Stomach (tissue), 9 donors: Measurements from ENCODE around the gene SLC25A1. TPM values are rescaled to one million over a fixed set of nuclear protein-coding genes. Genes with fewer than 3 reads are reported as not detected.

Experiments
- DNase-seq, 2 donors: peaks; one replicate each; pipeline versions ENCODE4 v3.0.0 to v3.0.0-alpha.2; 2013 to 2019
- H3K27ac ChIP-seq, 5 donors: fragments of 200-600 bp in 4 of 5; sonication (generic) in 4 of 5; one replicate each; pipeline ENCODE4 v1.5.1; 2013 to 2019; ENCODE audit warnings: mild to moderate bottlenecking in 1 of 5, moderate library complexity in 1 of 5
- H3K27me3 ChIP-seq, 3 donors: fragments of 200-600 bp; sonication (generic); one replicate each; pipeline ENCODE4 v1.5.1; 2017 to 2019; ENCODE audit warnings: mixed run types in 1 of 3
- H3K36me3 ChIP-seq, 4 donors: fragments of 200-600 bp; sonication (generic); 1 replicate in 3 of 4; 2 replicates in 1 of 4; pipeline ENCODE4 v1.5.1; 2016 to 2019
- H3K4me1 ChIP-seq, 4 donors: fragments of 200-600 bp; sonication (generic); one replicate each; pipeline ENCODE4 v1.5.1; 2016 to 2019
- H3K4me3 ChIP-seq, 4 donors: fragments of 200-600 bp; sonication (generic) in 3 of 4; one replicate each; pipeline ENCODE4 v1.5.1; 2016 to 2019; ENCODE audit warnings: mild to moderate bottlenecking in 1 of 4
- H3K9me3 ChIP-seq, 4 donors: fragments of 200-600 bp; sonication (generic); one replicate each; pipeline ENCODE4 v1.5.1; 2016 to 2019
- CTCF ChIP-seq, 7 experiments: fragments of 450-650 bp in 4 of 7; fragments of 200-600 bp in 3 of 7; sonication (generic) in 3 of 7; IDR thresholded peaks; one replicate each; pipeline ENCODE4 v1.5.1; 2016 to 2019; ENCODE audit warnings: antibody characterized with exemption in 7 of 7, control low read depth in 2 of 7, mild to moderate bottlenecking in 1 of 7
- EP300 ChIP-seq: sonication (generic); formaldehyde crosslinking; IDR thresholded peaks from one replicate; pipeline ENCODE4 v1.6.1; 2017; ENCODE audit warnings: antibody characterized with exemption
- POLR2A ChIP-seq, 4 donors: fragments of 450-650 bp; IDR thresholded peaks; one replicate each; pipeline ENCODE4 v1.6.1; 2016; ENCODE audit warnings: antibody characterized with exemption in 4 of 4, control low read depth in 2 of 4, mild to moderate bottlenecking in 1 of 4, moderate library complexity in 1 of 4
- POLR2AphosphoS5 ChIP-seq, 3 donors: sonication (generic); formaldehyde crosslinking; IDR thresholded peaks; one replicate each; pipeline ENCODE4 v1.6.1; 2016; ENCODE audit warnings: antibody characterized with exemption in 3 of 3
- WGBS, 5 donors: extraction: QIAGEN DNeasy Blood & Tissue Kit in 3 of 5; methylation state at CpG; one replicate each; pipeline versions ENCODE4 v1.1.5 to v1.1.7; 2013 to 2018; 5-methylcytosine and 5-hydroxymethylcytosine counted together
- intact Hi-C: fragments of 100-400 bp; cut with DNase I; formaldehyde crosslinking; loops from one replicate; pipeline ENCODE4 v1.15.1; 2023; ENCODE audit warnings: low total_unique reads
- polyA plus RNA-seq, 3 donors: library from polyadenylated mRNA; stranded (reverse); fragments of 200-250 nt; gene quantifications; one replicate each; pipeline ENCODE4 v1.2.3, GENCODE V29; 2013
- total RNA-seq, 5 donors: library from RNA; depleted of rRNA; stranded (reverse); fragments of >200 nt; gene quantifications; one replicate each; pipeline versions ENCODE4 v1.1.0 to v1.2.3, GENCODE V29; 2014 to 2016
- donor health status: healthy with polysubstance abuse.
- donor health status: Bipolar disorder and iron deficiency.
- donor health status: healthy.

The SLC25A1 gene
- total and polyA plus RNA-seq, 8 donors, result 1.2 to 165 (median 54.3) TPM

GRCh38 chr22:19152942-19153883 lies 25.3 kb downstream of the SLC25A1 start:
- H3K27me3 ChIP-seq, result peaks cover 26 to 86% (median 41%) of the 10 kb centered on the region in 3 donors

GRCh38 chr22:19151329-19152191 lies 27.0 kb downstream of the SLC25A1 start:
- intact Hi-C loops, result no loop called here
- H3K4me3 ChIP-seq, result no peak overlapping the region
- H3K27me3 ChIP-seq, result peaks cover 26 to 93% (median 53%) of the 10 kb centered on the region in 3 donors
- H3K36me3 ChIP-seq, result no peaks in the 10 kb centered on the region
- H3K4me1 ChIP-seq, result peaks cover 0 to 22% (median 15%) of the 10 kb centered on the region in 4 donors
- H3K9me3 ChIP-seq, result peaks cover 0 to 4% (median 0%) of the 10 kb centered on the region in 4 donors
- H3K27ac ChIP-seq, result no peak overlapping the region
- no peak for DNase-seq
- TF ChIP-seq POLR2A (IDR thresholded peaks at IDR 0.05), result no peak
- no peak for TF ChIP-seq EP300
- TF ChIP-seq POLR2AphosphoS5 (IDR thresholded peaks at IDR 0.05), result no peak
- TF ChIP-seq CTCF (IDR thresholded peaks at IDR 0.05), result no peak
- 50 to 53% (median 51%) methylated on average over 10 of the region's 10 CpGs for WGBS, 5 donors

More at GRCh38 chr22:19152942-19153883, 25.3 kb downstream of the SLC25A1 start:
- intact Hi-C loops, result no loop called here
- Histone ChIP-seq H3K27ac (no peak overlapping the region), H3K4me3 (no peak overlapping the region), H3K36me3 (no peaks in the 10 kb centered on the region), H3K4me1 (peaks cover 0 to 22% (median 15%) of the 10 kb centered on the region in 4 donors), H3K9me3 (peaks cover 0 to 4% (median 0%) of the 10 kb centered on the region in 4 donors)
- 59 to 63% (median 61%) methylated on average over 7 to 11 of the region's 11 CpGs for WGBS, 5 donors
- TF ChIP-seq CTCF (IDR thresholded peaks at IDR 0.05) (no peak), EP300 (no peak), POLR2A (IDR thresholded peaks at IDR 0.05) (no peak), POLR2AphosphoS5 (IDR thresholded peaks at IDR 0.05) (no peak)
- DNase-seq, result no peak

GRCh38 chr22:19150482-19151328 lies 27.8 kb downstream of the SLC25A1 start:
- Histone ChIP-seq H3K4me1 (peaks cover 0 to 22% (median 15%) of the 10 kb centered on the region in 4 donors), H3K4me3 (peak overlapping the region in 1 of 4 donors; percentile 4), H3K9me3 (peaks cover 0 to 4% (median 0%) of the 10 kb centered on the region in 4 donors), H3K27ac (no peak overlapping the region), H3K36me3 (no peaks in the 10 kb centered on the region), H3K27me3 (peaks cover 26 to 84% (median 53%) of the 10 kb centered on the region in 3 donors)
- TF ChIP-seq POLR2A (IDR thresholded peaks at IDR 0.05) (no peak), POLR2AphosphoS5 (IDR thresholded peaks at IDR 0.05) (no peak), EP300 (no peak), CTCF (IDR thresholded peaks at IDR 0.05) (no peak)
- no peak for DNase-seq
- 10 to 17% (median 14%) methylated on average over 36 to 68 of the region's 68 CpGs for WGBS, 5 donors
- intact Hi-C loops, result no loop called here
